H7 (cell line): ENCODE results near the gene STARD4. TPM values are rescaled to one million over a fixed set of nuclear protein-coding genes. Genes with fewer than 3 reads are reported as not detected.

ENCODE experiments used
- DNase-seq: peaks from one replicate; pipeline ENCODE4 v3.0.0; 2012
- H3K27me3 ChIP-seq: 2 replicates; pipeline ENCODE4 v1.6.0; 2011; ENCODE audit warnings: mild to moderate bottlenecking, low read length; ENCODE audit not compliant: control insufficient read depth, insufficient read depth
- H3K36me3 ChIP-seq: replicated peaks from 2 replicates; pipeline ENCODE4 v1.5.1; 2011; ENCODE audit warnings: low read length; ENCODE audit not compliant: control insufficient read depth, insufficient read depth
- H3K4me3 ChIP-seq: 2 replicates; pipeline ENCODE4 v1.5.1; 2011; ENCODE audit warnings: low read depth, mild to moderate bottlenecking, control low read depth, low read length, moderate library complexity; ENCODE audit not compliant: insufficient read depth
- total RNA-seq: library from RNA; depleted of rRNA; stranded (reverse); fragments of >200 nt; shearing (Covaris generic); gene quantifications from 2 replicates; pipeline ENCODE4 v1.2.3, GENCODE V29; 2014

The STARD4 gene
- total RNA-seq, 1 experiment from 2014 or later: 41.0 TPM

DNA sequence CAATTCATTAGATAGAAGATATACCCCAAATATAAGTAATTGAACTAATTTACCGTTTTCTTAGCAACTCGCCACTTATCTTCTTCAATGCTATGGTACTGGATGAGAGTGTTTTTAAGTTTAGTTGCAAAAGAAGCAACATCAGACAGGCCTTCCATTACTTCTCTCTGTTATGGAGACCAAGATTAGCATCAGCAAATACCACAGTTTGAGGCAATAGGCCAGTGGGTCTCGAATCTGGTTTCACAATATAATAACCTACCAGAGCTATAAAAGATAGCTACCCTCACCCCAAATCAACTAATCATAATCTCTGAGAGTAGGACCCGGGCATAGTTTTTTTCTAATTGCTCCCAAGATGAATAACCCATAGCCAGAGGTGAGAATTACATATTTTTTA lies 5.1 kb downstream of the STARD4 start:
- H3K27me3 ChIP-seq: no peaks in the 10 kb centered on the region
- no peak for DNase-seq
- H3K36me3 ChIP-seq: no peaks in the 10 kb centered on the region; the same call in none of the 2 replicates
- H3K4me3 ChIP-seq: no peak overlapping the region

DNA sequence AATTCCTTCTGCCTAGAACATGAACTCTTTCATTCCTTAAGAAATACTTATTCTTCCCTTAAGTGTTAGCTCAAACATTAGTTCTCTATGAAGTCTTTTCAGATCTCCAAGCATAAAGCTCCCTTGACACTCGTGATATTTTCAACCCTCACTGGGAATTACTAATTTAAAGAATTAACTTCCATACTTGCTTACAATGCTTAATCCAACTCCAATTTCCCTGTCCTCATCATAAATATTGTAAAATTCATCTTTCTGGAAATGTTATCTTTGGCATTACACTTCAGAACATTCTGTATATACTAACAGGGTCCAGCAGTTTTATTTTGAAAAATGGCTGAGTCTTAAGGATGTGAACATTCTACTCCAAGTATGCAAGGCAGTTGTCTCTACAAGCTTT lies 7.2 kb downstream of the STARD4 start:
- Histone ChIP-seq H3K4me3 (no peak overlapping the region), H3K27me3 (no peaks in the 10 kb centered on the region), H3K36me3 (no peaks in the 10 kb centered on the region; the same call in none of the 2 replicates)
- no peak for DNase-seq

DNA sequence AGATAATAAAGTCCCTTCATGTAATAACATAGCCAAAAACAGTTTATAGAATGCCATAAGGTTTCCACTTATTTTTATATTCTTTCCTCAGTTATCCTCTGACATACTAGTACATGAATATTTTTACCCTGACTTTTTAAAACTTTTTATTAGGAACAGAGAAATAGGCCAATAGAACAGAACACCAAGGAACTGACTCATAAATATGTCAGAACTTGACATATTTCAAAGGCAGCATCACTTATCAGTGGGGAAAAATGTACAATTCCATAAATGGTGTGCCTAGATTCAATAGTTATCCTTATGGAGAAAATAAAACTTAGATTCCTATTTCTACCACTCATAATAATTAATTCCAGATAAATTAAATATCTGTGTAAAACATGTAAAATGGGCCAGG lies 9.4 kb downstream of the STARD4 start:
- no peak for DNase-seq
- Histone ChIP-seq H3K36me3 (peaks cover 2% of the 10 kb centered on the region), H3K27me3 (no peaks in the 10 kb centered on the region), H3K4me3 (no peak overlapping the region)

DNA sequence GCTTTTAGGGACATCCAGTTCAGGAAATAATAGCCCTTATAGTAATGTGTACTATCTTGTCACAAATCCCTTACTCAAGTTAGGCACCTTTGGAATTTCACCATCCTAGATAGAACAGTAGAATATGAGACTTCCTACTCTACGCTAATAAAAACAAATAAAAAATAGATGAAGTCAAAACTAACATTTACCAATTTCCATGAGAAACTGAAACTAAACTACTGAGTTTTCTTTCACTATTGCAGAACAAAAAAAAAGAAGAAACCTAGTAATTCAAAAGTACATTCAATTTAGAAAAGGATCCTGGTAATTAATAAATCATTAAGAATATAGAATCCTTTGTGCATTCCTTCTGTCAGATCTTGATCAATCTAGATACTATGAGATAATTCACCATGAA lies 14.0 kb downstream of the STARD4 start:
- H3K4me3 ChIP-seq: no peak overlapping the region
- H3K27me3 ChIP-seq: no peaks in the 10 kb centered on the region
- DNase-seq: no peak
- H3K36me3 ChIP-seq: peaks cover 2% of the 10 kb centered on the region

DNA sequence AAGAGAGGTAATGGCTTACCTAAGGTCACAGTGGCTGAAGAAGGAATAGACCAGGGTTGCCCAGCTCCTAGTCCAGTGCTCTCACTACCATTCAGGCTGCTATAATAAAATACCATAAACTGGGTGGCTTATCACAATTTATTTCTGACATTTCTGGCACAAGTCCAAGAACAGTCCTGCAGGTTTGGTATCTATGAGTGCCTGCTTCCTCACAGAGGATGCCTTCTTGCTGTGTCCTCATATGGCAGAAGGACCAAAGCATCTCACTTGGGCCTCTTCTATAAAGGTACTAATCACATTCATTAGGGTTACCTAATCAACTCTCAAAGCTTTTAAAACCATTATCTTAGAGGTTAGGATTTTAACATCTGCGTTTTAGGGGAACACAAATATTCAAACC lies 17.2 kb downstream of the STARD4 start:
- Histone ChIP-seq H3K36me3 (peaks cover 2% of the 10 kb centered on the region), H3K27me3 (no peaks in the 10 kb centered on the region), H3K4me3 (no peak overlapping the region)
- no peak for DNase-seq

DNA sequence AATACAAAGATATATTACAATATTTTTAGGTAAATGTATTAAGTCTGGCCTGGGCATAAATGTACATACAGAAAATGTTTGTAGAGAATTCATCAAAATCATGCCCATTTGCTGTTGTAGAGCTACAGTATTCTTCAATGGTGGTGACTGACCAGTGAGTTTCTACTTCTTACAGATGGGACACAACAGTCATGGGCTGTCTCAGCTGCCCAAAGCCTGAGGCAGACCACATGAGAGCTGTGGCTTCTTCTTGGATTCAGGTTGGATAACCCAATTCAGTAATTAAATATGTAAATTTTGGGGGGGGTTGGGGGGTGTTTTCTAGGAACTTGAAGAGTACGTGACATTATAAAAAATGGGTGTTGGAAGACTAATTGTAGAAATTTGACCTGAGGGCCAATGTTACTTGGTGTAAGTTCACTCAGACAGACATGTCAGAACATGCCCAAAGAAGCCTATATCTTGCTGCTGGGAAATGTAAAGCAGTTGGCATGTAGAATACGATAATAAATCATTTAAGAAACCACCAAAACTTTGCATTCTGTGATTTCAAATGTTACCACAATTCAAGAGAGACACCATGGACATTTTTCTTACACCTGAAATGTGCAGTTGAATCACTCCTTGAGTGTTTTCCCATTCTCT lies 17.9 kb downstream of the STARD4 start:
- DNase-seq: no peak
- no peak overlapping the region for H3K4me3 ChIP-seq
- H3K36me3 ChIP-seq: no peaks in the 10 kb centered on the region; the same call in 1 of the 2 replicates
- H3K27me3 ChIP-seq: no peaks in the 10 kb centered on the region

DNA sequence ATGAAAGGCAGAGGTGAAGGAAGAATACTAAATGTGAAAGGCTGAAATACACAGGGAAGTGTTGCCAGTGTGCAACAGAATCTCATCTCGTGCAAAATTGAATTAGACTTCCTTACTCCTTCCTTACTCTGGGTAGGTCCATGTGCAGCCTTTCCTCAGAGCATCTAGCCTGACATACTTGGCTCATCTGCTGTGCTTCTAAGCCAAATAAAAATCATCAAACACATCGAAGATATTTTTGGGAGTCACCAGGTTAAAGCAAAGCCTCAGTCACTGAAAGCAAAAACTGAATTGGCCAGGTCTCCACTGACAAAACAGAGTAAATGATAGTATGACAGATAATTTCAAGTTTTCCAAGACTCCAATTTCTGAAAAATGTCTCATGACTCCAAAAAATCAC lies 19.3 kb downstream of the STARD4 start:
- Histone ChIP-seq H3K36me3 (no peaks in the 10 kb centered on the region; the same call in 1 of the 2 replicates), H3K4me3 (no peak overlapping the region), H3K27me3 (no peaks in the 10 kb centered on the region)
- no peak for DNase-seq

DNA sequence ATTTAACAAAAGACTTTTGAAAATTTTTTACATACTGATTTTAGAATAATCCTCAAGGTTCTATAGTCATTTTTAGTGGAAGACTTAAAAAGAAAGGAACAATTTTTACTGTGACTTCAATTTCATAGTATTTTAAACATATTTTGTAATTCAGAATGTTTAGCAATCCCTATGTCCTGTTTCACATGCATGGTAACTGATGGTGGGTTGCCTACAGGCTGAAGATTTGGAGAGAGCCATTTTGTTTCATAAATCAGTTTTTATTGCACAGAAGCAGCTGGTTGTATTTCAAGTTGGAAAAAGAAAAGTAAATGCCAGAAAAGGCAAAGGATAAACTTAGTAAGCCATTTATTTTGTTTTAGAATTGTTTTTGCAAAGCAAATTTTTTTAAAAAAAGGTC lies 24.0 kb downstream of the STARD4 start:
- Histone ChIP-seq H3K4me3 (no peak overlapping the region), H3K27me3 (no peaks in the 10 kb centered on the region)
- DNase-seq: no peak

DNA sequence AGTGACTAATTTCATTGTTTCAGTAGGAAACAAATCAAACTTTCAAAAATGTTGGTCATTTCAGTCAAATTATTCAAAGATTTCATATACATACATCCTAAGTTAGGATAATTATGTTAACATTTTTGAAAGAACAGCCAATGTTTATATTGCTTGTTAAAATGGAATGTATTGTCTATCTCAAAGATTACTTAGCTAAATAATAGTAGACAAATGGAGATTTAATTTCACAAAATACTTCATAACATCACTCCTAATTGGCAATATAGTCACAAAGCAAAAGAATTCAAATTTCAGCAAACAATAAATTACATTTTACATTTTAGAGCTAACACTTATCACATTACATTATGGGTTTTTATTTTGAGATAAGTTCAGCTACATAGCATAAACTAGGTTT lies 25.4 kb downstream of the STARD4 start:
- Histone ChIP-seq H3K36me3 (no peaks in the 10 kb centered on the region), H3K4me3 (no peak overlapping the region)
- no peak for DNase-seq

More for the DNA sequence above, 24.0 kb downstream of the STARD4 start:
- H3K36me3 ChIP-seq: no peaks in the 10 kb centered on the region

DNA sequence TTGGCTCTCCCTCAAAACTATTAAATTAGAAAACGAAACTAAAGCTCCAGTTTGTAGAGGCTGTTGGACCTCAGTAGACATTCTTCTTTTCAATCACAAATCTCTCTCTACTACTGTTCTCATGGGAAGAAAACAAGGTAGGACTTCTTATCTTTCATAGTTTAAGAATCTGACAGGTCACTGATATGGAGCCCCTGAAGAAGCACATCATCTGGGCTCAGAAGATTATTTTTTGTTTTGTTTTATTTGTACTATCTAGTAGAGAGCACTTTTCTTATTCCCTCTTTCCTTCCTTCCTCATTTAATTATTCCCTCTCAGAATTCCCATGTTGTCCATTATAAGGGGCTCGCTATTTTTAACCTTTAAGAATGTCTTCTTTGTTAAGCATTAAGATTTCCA lies 26.3 kb downstream of the STARD4 start:
- H3K27me3 ChIP-seq: no peaks in the 10 kb centered on the region
- no peak for DNase-seq
- no peak overlapping the region for H3K4me3 ChIP-seq
- H3K36me3 ChIP-seq: no peaks in the 10 kb centered on the region

More for the DNA sequence above, 25.4 kb downstream of the STARD4 start:
- H3K27me3 ChIP-seq: no peaks in the 10 kb centered on the region

DNA sequence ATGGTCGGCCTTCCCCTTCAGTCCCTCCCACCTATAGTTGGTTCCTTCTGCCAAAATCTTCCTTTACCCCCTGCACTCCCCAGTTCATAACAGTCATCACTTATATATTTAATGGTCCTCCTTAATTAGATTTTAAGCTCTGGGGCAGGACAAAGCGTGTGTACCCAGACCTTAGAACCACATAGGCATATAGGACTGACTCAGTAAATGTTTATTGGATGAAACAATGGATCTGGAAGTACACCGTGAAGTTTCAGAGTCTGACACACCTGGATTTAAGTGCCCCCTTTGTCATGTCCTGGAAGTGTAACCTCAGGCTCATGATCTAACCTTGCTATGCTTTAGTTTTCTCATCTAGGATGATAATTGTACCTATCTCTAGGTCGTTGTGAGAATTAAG lies 32.0 kb downstream of the STARD4 start:
- DNase-seq: no peak
- no peak overlapping the region for H3K4me3 ChIP-seq
- no peaks in the 10 kb centered on the region for H3K27me3 ChIP-seq
- no peaks in the 10 kb centered on the region for H3K36me3 ChIP-seq

DNA sequence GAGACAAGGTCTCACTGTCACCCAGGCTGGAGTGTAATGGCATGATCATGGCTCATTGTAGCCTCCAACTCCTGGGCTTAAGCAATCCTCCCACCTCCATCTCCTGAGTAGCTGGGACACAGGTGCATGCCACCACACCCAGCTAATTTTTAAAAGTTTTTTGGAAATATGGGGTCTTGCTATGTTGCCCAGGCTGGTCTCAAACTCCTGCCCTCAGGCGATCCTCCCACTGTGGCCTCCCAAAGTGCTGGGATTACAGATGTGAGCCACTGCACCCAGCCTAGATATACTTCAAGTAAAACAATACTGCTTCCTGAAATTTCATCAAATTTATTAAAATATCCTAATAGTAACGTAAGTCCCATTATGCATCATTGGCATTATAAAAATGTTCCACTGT lies 33.4 kb downstream of the STARD4 start:
- Histone ChIP-seq H3K4me3 (no peak overlapping the region), H3K36me3 (no peaks in the 10 kb centered on the region), H3K27me3 (no peaks in the 10 kb centered on the region)
- no peak for DNase-seq

DNA sequence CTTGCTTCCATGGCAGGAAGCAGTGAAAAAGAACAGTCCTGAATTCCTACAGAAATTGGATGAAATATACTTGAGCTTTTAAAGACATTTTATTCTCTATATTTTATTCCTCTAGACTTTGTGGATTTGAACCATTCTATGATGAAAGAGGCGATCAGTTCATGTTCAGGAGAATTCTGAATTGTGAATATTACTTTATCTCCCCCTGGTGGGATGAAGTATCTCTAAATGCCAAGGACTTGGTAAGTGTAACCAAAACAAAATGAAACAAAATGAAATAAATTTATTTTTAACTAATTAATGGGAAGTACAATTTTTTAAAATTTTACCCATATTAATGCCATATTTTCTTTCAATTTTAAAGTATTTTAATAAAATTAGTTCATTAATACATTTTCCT lies 34.1 kb downstream of the STARD4 start:
- no peaks in the 10 kb centered on the region for H3K27me3 ChIP-seq
- H3K36me3 ChIP-seq: no peaks in the 10 kb centered on the region
- DNase-seq: no peak
- H3K4me3 ChIP-seq: no peak overlapping the region

DNA sequence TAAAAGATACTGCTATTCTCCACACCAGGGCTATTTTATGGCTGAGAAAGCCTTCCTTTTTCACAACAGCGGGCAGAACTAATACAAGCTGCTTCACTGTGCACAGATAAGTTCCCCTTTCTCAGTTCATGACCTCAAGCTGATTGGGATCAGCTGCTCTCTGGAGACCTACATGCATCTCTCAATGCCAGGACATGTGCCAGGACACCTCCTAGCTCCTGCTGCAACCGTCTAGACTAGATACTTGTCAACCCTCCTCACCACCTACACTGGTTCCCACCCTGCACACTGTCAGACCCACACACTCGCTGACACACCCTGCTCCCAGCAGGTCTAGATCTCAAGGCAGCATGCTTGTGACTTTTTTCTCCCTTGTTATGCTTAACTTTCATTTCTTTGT lies 39.8 kb downstream of the STARD4 start:
- no peak for DNase-seq
- Histone ChIP-seq H3K27me3 (no peaks in the 10 kb centered on the region), H3K36me3 (no peaks in the 10 kb centered on the region), H3K4me3 (no peak overlapping the region)

DNA sequence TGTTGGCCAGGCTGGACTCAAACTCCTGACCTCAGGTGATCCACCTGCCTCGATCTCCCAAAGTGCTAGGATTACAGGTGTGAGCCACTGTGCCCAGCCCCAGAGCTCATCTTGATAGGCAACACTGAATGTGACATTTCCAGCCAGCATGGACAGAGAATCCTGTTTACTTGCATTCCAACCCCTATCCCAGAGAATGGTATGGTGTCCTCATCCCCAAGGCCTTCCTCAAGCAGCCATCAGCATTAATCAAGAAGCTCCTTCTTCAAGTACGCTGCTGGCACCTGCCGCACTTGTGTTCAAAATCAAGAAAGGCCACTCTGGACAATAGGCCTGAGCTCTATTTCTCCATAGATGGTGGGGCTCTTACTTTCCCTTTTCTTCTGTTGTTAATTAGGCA lies 40.2 kb downstream of the STARD4 start:
- DNase-seq: no peak
- no peak overlapping the region for H3K4me3 ChIP-seq
- H3K36me3 ChIP-seq: no peaks in the 10 kb centered on the region
- no peaks in the 10 kb centered on the region for H3K27me3 ChIP-seq

DNA sequence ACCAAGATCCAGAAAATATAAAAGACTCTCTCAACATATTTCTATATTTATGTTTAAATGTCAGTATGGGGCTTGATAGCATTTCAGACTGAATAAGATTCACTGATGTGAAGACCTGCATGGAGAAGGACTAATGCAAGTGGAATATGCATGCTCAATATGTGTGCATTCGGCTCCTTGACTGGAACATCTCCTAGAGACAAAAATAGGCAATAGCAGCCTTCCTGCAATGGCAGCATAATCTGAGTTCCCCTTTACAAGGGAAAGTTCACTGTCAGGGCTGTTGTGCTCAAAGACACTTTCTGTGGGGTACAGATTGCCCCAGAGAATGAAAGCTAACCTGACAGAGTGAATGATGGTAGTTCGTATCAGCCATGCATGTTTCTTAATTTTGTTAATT lies 42.4 kb downstream of the STARD4 start:
- Histone ChIP-seq H3K4me3 (no peak overlapping the region), H3K36me3 (no peaks in the 10 kb centered on the region), H3K27me3 (no peaks in the 10 kb centered on the region)
- DNase-seq: no peak
